Endothelial cell of umbilical vein (primary cell): ENCODE results near the gene LRP1B. TPM values are rescaled to one million over a fixed set of nuclear protein-coding genes. Genes with fewer than 3 reads are reported as not detected.

ENCODE experiments used
- BruUV-seq: library from RNA; stranded (reverse); fragments of 400-500 nt; replicated peaks from 2 replicates; lab custom pipeline; 2021; lab: Mats Ljungman, UMichigan
- CTCF ChIA-PET: fragments of 300-600, 350-600 bp; sonication (Branson Sonifier 250); formaldehyde crosslinking; loops from one replicate; lab custom pipeline; 2021; ENCODE audit warnings: antibody characterized with exemption, inconsistent platforms; lab: Charles Lee
- POLR2A ChIA-PET: fragments of 300-600, 350-600 bp; sonication (Branson Sonifier 250); formaldehyde crosslinking; loops from one replicate; lab custom pipeline; 2021; ENCODE audit warnings: antibody characterized with exemption, inconsistent platforms; lab: Charles Lee
- DNase-seq: peaks from one replicate; pipeline ENCODE4 v3.0.0-alpha.2; 2011; ENCODE audit warnings: low read depth, low spot score
- FAIRE-seq: peaks from 2 replicates; lab custom pipeline; 2011; peaks lifted over from hg19 to GRCh38; lab: Jason Lieb, UNC
- H2AFZ ChIP-seq: 2 replicates; pipeline ENCODE4 v1.6.0; 2012; ENCODE audit warnings: low read depth, low read length, control low read depth, inconsistent platforms
- H3K27ac ChIP-seq: 2 replicates; pipeline ENCODE4 v1.5.1; 2011; ENCODE audit warnings: low read depth, mild to moderate bottlenecking, control low read depth, low read length, moderate library complexity; ENCODE audit not compliant: insufficient read depth
- H3K27me3 ChIP-seq, 2 experiments: 2 replicates each; pipeline versions ENCODE4 v1.6.0 to v1.6.1; 2011; ENCODE audit warnings: low read length in 2 of 2, mixed read lengths in 1 of 2; ENCODE audit not compliant: control insufficient read depth in 2 of 2, insufficient read depth in 2 of 2
- H3K36me3 ChIP-seq, 2 experiments: 2 replicates in 1 of 2; 3 replicates in 1 of 2; pipeline ENCODE4 v1.5.1; 2011; ENCODE audit warnings: low read length in 2 of 2, mild to moderate bottlenecking in 1 of 2, moderate library complexity in 1 of 2; ENCODE audit not compliant: control insufficient read depth in 2 of 2, insufficient read depth in 2 of 2; ENCODE audit errors: extremely low read depth in 1 of 2
- H3K4me1 ChIP-seq: 3 replicates; pipeline ENCODE4 v1.5.1; 2011; ENCODE audit warnings: mild to moderate bottlenecking, low read length; ENCODE audit not compliant: control insufficient read depth, insufficient read depth; ENCODE audit errors: extremely low read depth
- H3K4me2 ChIP-seq: 2 replicates; pipeline ENCODE4 v1.6.1; 2011; ENCODE audit warnings: low read length, control low read depth, mixed read lengths; ENCODE audit not compliant: insufficient read depth
- H3K4me3 ChIP-seq, 3 experiments: fragments of 200-600 bp in 1 of 3; sonication (generic), shearing (Covaris generic) in 1 of 3; replicated peaks in 1 of 3; 2 replicates each; pipeline ENCODE4 v1.5.1; 2011 to 2016; ENCODE audit warnings: control low read depth in 3 of 3, low read length in 3 of 3, mild to moderate bottlenecking in 2 of 3, inconsistent platforms in 1 of 3, low read depth in 1 of 3, moderate library complexity in 1 of 3; ENCODE audit not compliant: insufficient read depth in 1 of 3
- H3K79me2 ChIP-seq: 2 replicates; pipeline ENCODE4 v1.6.0; 2012; ENCODE audit warnings: low read length, inconsistent platforms; ENCODE audit not compliant: control insufficient read depth, insufficient read depth
- H3K9ac ChIP-seq: replicated peaks from 2 replicates; pipeline ENCODE3; 2011; ENCODE audit warnings: low read length, control low read depth; ENCODE audit not compliant: insufficient read depth; ENCODE audit errors: extremely low read depth
- H3K9me1 ChIP-seq: replicated peaks from 3 replicates; pipeline ENCODE4 v1.6.0; 2011; ENCODE audit warnings: mild to moderate bottlenecking, low read length; ENCODE audit not compliant: control insufficient read depth, insufficient read depth; ENCODE audit errors: extremely low read depth
- H3K9me3 ChIP-seq: replicated peaks from 2 replicates; pipeline ENCODE4 v1.5.1; 2012; ENCODE audit warnings: low read length, inconsistent platforms; ENCODE audit not compliant: control insufficient read depth, insufficient read depth
- H4K20me1 ChIP-seq: replicated peaks from 2 replicates; pipeline ENCODE3; 2011; ENCODE audit warnings: mild to moderate bottlenecking, low read length; ENCODE audit not compliant: control insufficient read depth, insufficient read depth; ENCODE audit errors: extremely low read depth
- EZH2 ChIP-seq: IDR thresholded peaks from 2 replicates; pipeline ENCODE4 v1.6.1; 2012; ENCODE audit warnings: borderline replicate concordance, low read depth, mild to moderate bottlenecking, moderate library complexity, low read length, inconsistent platforms; ENCODE audit not compliant: severe bottlenecking
- FOS ChIP-seq: IDR thresholded peaks from 2 replicates; pipeline ENCODE4 v1.6.1; 2011; ENCODE audit warnings: mild to moderate bottlenecking, low read length, moderate library complexity, borderline replicate concordance; ENCODE audit not compliant: insufficient read depth
- GATA2 ChIP-seq: IDR thresholded peaks from 2 replicates; pipeline ENCODE4 v1.7.0; 2011; ENCODE audit warnings: low read depth, mild to moderate bottlenecking, moderate library complexity, mixed read lengths, low read length; ENCODE audit not compliant: insufficient read length, insufficient read depth
- JUN ChIP-seq: IDR thresholded peaks from 2 replicates; pipeline ENCODE4 v1.6.1; 2011; ENCODE audit warnings: borderline replicate concordance, low read depth; ENCODE audit not compliant: insufficient read length, insufficient read depth
- MYC ChIP-seq: IDR thresholded peaks from one replicate; pipeline ENCODE4 v1.6.1; 2011; ENCODE audit warnings: mild to moderate bottlenecking, low read depth, low read length
- POLR2A ChIP-seq: IDR thresholded peaks from 2 replicates; pipeline ENCODE4 v1.6.1; 2012; ENCODE audit warnings: low read depth, mild to moderate bottlenecking, control low read depth, low read length
- POLR2AphosphoS5 ChIP-seq: IDR thresholded peaks from 2 replicates; pipeline ENCODE4 v1.6.1; 2012; ENCODE audit warnings: low read depth, mild to moderate bottlenecking, control low read depth, low read length, moderate library complexity; ENCODE audit not compliant: insufficient read depth
- dilution Hi-C: fragments of 300-500 bp; cut with MboI; formaldehyde crosslinking; loops from one replicate; pipeline ENCODE4 v1.15.0; 2019; ENCODE audit warnings: low sequenced_read_pairs; ENCODE audit not compliant: extremely low pct_ligation_motif_present
- intact Hi-C: fragments of 100-400 bp; cut with micrococcal nuclease; formaldehyde crosslinking; loops from one replicate; pipeline ENCODE4 v1.10.0; 2022
- polyA plus RNA-seq, 4 experiments: library from polyadenylated mRNA; depleted of rRNA in 3 of 4; stranded (reverse) in 3 of 4; unstranded in 1 of 4; fragments of >200 nt; gene quantifications; 2 replicates each; pipeline versions ENCODE4 v1.2.1 to v1.2.3, GENCODE V29; 2011 to 2012; ENCODE audit warnings: missing spikeins in 1 of 4
- total RNA-seq: library from RNA; stranded (reverse); gene quantifications from 2 replicates; pipeline ENCODE4 v1.2.3, GENCODE V29; 2021
- TF ChIP-seq, protein P1 (sequence below), 2 donors: IDR thresholded peaks; 1 replicate in 1 of 2; 2 replicates in 1 of 2; pipeline ENCODE4 v1.5.1; 2011; ENCODE audit warnings: low read length in 2 of 2, mild to moderate bottlenecking in 2 of 2, moderate library complexity in 2 of 2, control low read depth in 1 of 2, inconsistent platforms in 1 of 2, low read depth in 1 of 2; ENCODE audit not compliant: insufficient read depth in 1 of 2; ENCODE audit errors: extremely low read depth in 1 of 2
- TF ChIP-seq, protein P2 (sequence below): IDR thresholded peaks from 2 replicates; pipeline ENCODE4 v1.6.1; 2011; ENCODE audit not compliant: insufficient read depth, insufficient read length

LRP1B gene
- total and polyA plus RNA-seq, 2 donors (not counting 3 experiments of a cell fraction or from before 2014, with no cell fraction given), result 0.03 to 0.07 TPM

DNA sequence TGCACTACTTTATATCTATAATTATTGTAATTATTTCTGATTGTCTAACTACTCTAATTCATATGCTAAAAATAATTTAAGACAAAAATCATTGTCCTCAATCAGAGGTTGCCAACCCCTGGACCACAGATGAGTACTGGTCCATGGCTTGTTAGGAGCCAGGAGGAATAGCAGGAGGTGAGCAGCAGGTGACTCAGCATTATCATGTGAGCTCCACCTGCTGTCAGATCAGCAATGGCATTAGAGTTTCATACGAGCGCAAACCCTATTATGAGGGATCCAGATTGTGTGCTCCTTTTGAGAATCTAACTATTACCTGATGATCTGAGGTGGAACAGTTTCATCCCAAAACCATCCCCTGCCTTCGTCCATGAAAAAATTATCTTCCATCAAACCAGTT lies 1434.4 kb downstream of the LRP1B start:
- dilution Hi-C loops, result no loop called here
- ChIA-PET POLR2A (interaction anchor here (0.6 kb wide), 1 partner anchor 617 kb away, joined by 4 read pairs; no protein-coding TSS in a partner anchor), CTCF (no interaction called here)

More for the DNA sequence above, 1434.4 kb downstream of the LRP1B start:
- H3K9ac ChIP-seq, result no peak overlapping the region
- H3K9me3 ChIP-seq, result no peaks in the 10 kb centered on the region
- H3K4me3 ChIP-seq, result no peak overlapping the region
- intact Hi-C loops, result no loop called here
- no peaks in the 10 kb centered on the region for H3K27me3 ChIP-seq
- H4K20me1 ChIP-seq, result no peaks in the 10 kb centered on the region
- no peak for DNase-seq
- TF ChIP-seq POLR2AphosphoS5 (no peak), GATA2 (no peak), EZH2 (no peak), FOS (no peak), MYC (no peak), JUN (no peak), POLR2A (no peak)
- TF ChIP-seq, protein P1, sequence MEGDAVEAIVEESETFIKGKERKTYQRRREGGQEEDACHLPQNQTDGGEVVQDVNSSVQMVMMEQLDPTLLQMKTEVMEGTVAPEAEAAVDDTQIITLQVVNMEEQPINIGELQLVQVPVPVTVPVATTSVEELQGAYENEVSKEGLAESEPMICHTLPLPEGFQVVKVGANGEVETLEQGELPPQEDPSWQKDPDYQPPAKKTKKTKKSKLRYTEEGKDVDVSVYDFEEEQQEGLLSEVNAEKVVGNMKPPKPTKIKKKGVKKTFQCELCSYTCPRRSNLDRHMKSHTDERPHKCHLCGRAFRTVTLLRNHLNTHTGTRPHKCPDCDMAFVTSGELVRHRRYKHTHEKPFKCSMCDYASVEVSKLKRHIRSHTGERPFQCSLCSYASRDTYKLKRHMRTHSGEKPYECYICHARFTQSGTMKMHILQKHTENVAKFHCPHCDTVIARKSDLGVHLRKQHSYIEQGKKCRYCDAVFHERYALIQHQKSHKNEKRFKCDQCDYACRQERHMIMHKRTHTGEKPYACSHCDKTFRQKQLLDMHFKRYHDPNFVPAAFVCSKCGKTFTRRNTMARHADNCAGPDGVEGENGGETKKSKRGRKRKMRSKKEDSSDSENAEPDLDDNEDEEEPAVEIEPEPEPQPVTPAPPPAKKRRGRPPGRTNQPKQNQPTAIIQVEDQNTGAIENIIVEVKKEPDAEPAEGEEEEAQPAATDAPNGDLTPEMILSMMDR (IDR thresholded peaks at IDR 0.05; ENCODE audit: extremely low read depth in 1 of 2, insufficient read depth in 1 of 2, low read depth in 1 of 2, low read length in 2 of 2), result no peak
- TF ChIP-seq, protein P2, sequence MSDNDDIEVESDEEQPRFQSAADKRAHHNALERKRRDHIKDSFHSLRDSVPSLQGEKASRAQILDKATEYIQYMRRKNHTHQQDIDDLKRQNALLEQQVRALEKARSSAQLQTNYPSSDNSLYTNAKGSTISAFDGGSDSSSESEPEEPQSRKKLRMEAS, result no peak
- H3K4me1 ChIP-seq, result no peaks in the 10 kb centered on the region
- FAIRE-seq, result no peak
- no peaks in the 10 kb centered on the region for H3K36me3 ChIP-seq
- no TSS peak for BruUV-seq
- no peaks in the 10 kb centered on the region for H3K9me1 ChIP-seq
- no peak overlapping the region for H2AFZ ChIP-seq
- no peak overlapping the region for H3K27ac ChIP-seq
- no peak overlapping the region for H3K4me2 ChIP-seq
- no peaks in the 10 kb centered on the region for H3K79me2 ChIP-seq
